ENCODE data around the gene NUF2. TPM values are rescaled to one million over a fixed set of nuclear protein-coding genes. Genes with fewer than 3 reads are reported as not detected.
"Not testable (repeated sequence)": the region's sequence is repeated elsewhere in the genome, so short reads cannot be mapped to it uniquely, and the experiment has no call there.

Gene NUF2
- polyA plus RNA-seq, 3 donors = 0.12 to 0.37 TPM; not detected in 1

- H4K20me1 ChIP-seq (ENCODE audit: insufficient read depth, low read length) = no peaks in the 10 kb centered on the region
- TF ChIP-seq CTCF (IDR thresholded peaks at IDR 0.05) = no peak
- Mint-ChIP-seq H3K4me3 (no peak overlapping the region), H3K36me3 (peaks cover 15 to 21% of the 10 kb centered on the region in 2 donors), H3K4me1 (no peaks in the 10 kb centered on the region), H3K27ac (no peak overlapping the region), H3K9me3 (no peaks in the 10 kb centered on the region), H3K27me3 (ENCODE audit: low read depth in 3 of 3) (peaks cover 0 to 3% (median 0%) of the 10 kb centered on the region in 3 donors)
- H3K4me1 ChIP-seq (ENCODE audit: control insufficient read depth in 1 of 2, insufficient read depth in 2 of 2, low read length in 2 of 2) = no peaks in the 10 kb centered on the region
- H3K27me3 ChIP-seq (ENCODE audit: control insufficient read depth in 2 of 2, insufficient read depth in 2 of 2, low read length in 2 of 2) = peaks cover 0 to 7% of the 10 kb centered on the region in 2 donors
- peaks cover 21 to 41% of the 10 kb centered on the region in 2 donors for H3K36me3 ChIP-seq (replicated peaks in 1 of 2; ENCODE audit: control insufficient read depth in 1 of 2, insufficient read depth in 2 of 2, low read length in 2 of 2)
- intact Hi-C loops (cut with micrococcal nuclease) = no loop called here
- no peak overlapping the region for H2AFZ ChIP-seq (ENCODE audit: insufficient read depth, low read depth, low read length, poor library complexity, severe bottlenecking)
- no peaks in the 10 kb centered on the region for H3K9me3 ChIP-seq (replicated peaks in 1 of 2; ENCODE audit: control insufficient read depth in 1 of 2, insufficient read depth in 1 of 2, low read length in 2 of 2)
- H3K9ac ChIP-seq (ENCODE audit: insufficient read depth, low read length, poor library complexity, severe bottlenecking) = no peak overlapping the region
- H3K79me2 ChIP-seq (ENCODE audit: insufficient read depth, low read length) = no peaks in the 10 kb centered on the region
- no peak overlapping the region for H3K4me3 ChIP-seq (replicated peaks in 1 of 3; ENCODE audit: low read depth in 2 of 3, low read length in 3 of 3)
- H3K4me2 ChIP-seq (replicated peaks; ENCODE audit: extremely low read depth, low read length, poor library complexity, severe bottlenecking) = no peak overlapping the region
- no CpG with 5 or more reads among the region's 2 CpGs for WGBS (ENCODE audit: insufficient coverage)
- no peak for DNase-seq
- no peak overlapping the region for H3K27ac ChIP-seq (ENCODE audit: low read depth in 1 of 2, low read length in 2 of 2)
These were observed 35.6 kb downstream of the NUF2 start for GRCh38 chr1:163357378-163357777.

DNA sequence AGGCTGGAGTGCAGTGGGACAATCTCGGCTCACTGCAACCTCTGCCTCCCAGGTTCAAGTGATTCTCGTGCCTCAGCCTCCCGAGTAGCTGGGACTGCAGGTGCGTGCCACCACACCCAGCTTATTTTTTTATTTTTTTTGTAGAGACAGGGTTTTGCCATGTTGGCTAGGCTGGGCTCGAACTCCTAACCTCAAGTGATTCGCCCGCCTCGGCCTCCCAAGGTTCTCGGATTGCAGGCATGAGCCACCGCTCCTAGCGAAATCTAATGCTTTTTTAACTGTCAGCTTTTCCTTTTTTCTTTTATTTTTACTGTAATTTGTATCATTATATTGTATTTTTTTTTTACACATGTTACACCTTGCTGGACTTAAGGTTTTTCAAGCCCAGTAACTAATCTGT is 36.4 kb downstream of the NUF2 start:
- H3K9me3 Mint-ChIP-seq; H3K27me3 ChIP-seq (ENCODE audit: control insufficient read depth in 2 of 2, insufficient read depth in 2 of 2, low read length in 2 of 2); H3K9ac ChIP-seq (ENCODE audit: insufficient read depth, low read length, poor library complexity, severe bottlenecking); H3K4me2 ChIP-seq (replicated peaks; ENCODE audit: extremely low read depth, low read length, poor library complexity, severe bottlenecking); H3K27me3 Mint-ChIP-seq (ENCODE audit: low read depth in 3 of 3); intact Hi-C loops (cut with micrococcal nuclease); H3K4me3 ChIP-seq (replicated peaks in 1 of 3; ENCODE audit: low read depth in 2 of 3, low read length in 3 of 3); H2AFZ ChIP-seq (ENCODE audit: insufficient read depth, low read depth, low read length, poor library complexity, severe bottlenecking); H3K79me2 ChIP-seq (ENCODE audit: insufficient read depth, low read length); H3K4me1 Mint-ChIP-seq; H3K9me3 ChIP-seq (replicated peaks in 1 of 2; ENCODE audit: control insufficient read depth in 1 of 2, insufficient read depth in 1 of 2, low read length in 2 of 2); DNase-seq; H3K4me3 Mint-ChIP-seq; H3K27ac Mint-ChIP-seq; H3K4me1 ChIP-seq (ENCODE audit: control insufficient read depth in 1 of 2, insufficient read depth in 2 of 2, low read length in 2 of 2); H3K27ac ChIP-seq (ENCODE audit: low read depth in 1 of 2, low read length in 2 of 2); H4K20me1 ChIP-seq (ENCODE audit: insufficient read depth, low read length): not testable (repeated sequence)
- no CpG with 5 or more reads among the region's 11 CpGs for WGBS (ENCODE audit: insufficient coverage)
- peaks cover 21 to 38% of the 10 kb centered on the region in 2 donors for H3K36me3 ChIP-seq (replicated peaks in 1 of 2; ENCODE audit: control insufficient read depth in 1 of 2, insufficient read depth in 2 of 2, low read length in 2 of 2)
- H3K36me3 Mint-ChIP-seq = peaks cover 15% of the 10 kb centered on the region in 2 donors
